HepG2 (cell line): Measurements from ENCODE around the gene BRPF1. TPM values are rescaled to one million over a fixed set of nuclear protein-coding genes. Genes with fewer than 3 reads are reported as not detected.

ENCODE experiments used
- FOXJ3 ChIP-seq: sonication (generic); formaldehyde crosslinking; IDR thresholded peaks from 2 replicates; pipeline ENCODE4 v1.4.0; 2020; ENCODE audit warnings: missing genetic modification reagents, mild to moderate bottlenecking, borderline replicate concordance
- FOXK2 ChIP-seq: fragments of 450-650 bp; IDR thresholded peaks from 2 replicates; pipeline ENCODE4 v1.6.1; 2016
- HMG20B ChIP-seq: conservative IDR thresholded peaks from 2 replicates; pipeline ENCODE4 v1.6.1; 2016; ENCODE audit warnings: missing genetic modification reagents, missing compliant biosample characterization
- TCF12 ChIP-seq, 2 experiments: fragments of 450-650 bp in 1 of 2; sonication (generic) in 1 of 2; formaldehyde crosslinking in 1 of 2; IDR thresholded peaks; 2 replicates each; pipeline versions ENCODE4 v1.6.1 to v1.8.0; 2017 to 2022; ENCODE audit warnings: antibody characterized with exemption in 1 of 2, mild to moderate bottlenecking in 1 of 2, missing genetic modification reagents in 1 of 2, moderate library complexity in 1 of 2
- ZBTB1 ChIP-seq: sonication (generic); formaldehyde crosslinking; IDR thresholded peaks from 2 replicates; pipeline ENCODE4 v1.4.0; 2020; ENCODE audit warnings: missing genetic modification reagents, borderline replicate concordance
- ZBTB40 ChIP-seq, 2 experiments: fragments of 450-650 bp in 1 of 2; sonication (generic) in 1 of 2; formaldehyde crosslinking in 1 of 2; IDR thresholded peaks; 2 replicates each; pipeline versions ENCODE4 v1.6.1 to v1.8.0; 2016 to 2022; ENCODE audit warnings: antibody characterized with exemption in 1 of 2, mild to moderate bottlenecking in 1 of 2, missing genetic modification reagents in 1 of 2
- ZNF281 ChIP-seq: sonication (generic); formaldehyde crosslinking; IDR thresholded peaks from 2 replicates; pipeline ENCODE4 v1.4.0; 2020; ENCODE audit warnings: missing genetic modification reagents, borderline replicate concordance
- ZNF552 ChIP-seq: sonication (generic); formaldehyde crosslinking; IDR thresholded peaks from 2 replicates; pipeline ENCODE4 v1.9.0; 2022; ENCODE audit warnings: missing genetic modification reagents, mild to moderate bottlenecking, borderline replicate concordance
- polyA plus RNA-seq, 8 experiments: library from polyadenylated mRNA; depleted of rRNA in 3 of 8; stranded (reverse) in 7 of 8; unstranded in 1 of 8; fragments of >200 nt; fragmentation: Illumina TruSeq in 4 of 8; extraction: Trizol in 4 of 8; gene quantifications; 2 replicates each; pipeline versions ENCODE4 v1.2.1 to v1.2.3, GENCODE V29; 2011 to 2016; ENCODE audit warnings: low read depth in 4 of 8, missing spikeins in 1 of 8, mixed read lengths in 1 of 8; ENCODE audit not compliant: insufficient read depth in 1 of 8
- total RNA-seq, 5 experiments: library from RNA; depleted of rRNA; stranded (reverse); fragments of >200 nt; fragmentation: Illumina TruSeq; extraction: Trizol; gene quantifications; 2 replicates each; pipeline ENCODE4 v1.2.3, GENCODE V29; 2016; ENCODE audit warnings: low read depth in 1 of 5
- TF ChIP-seq, protein P1 (sequence below): sonication (generic); formaldehyde crosslinking; IDR thresholded peaks from 2 replicates; pipeline ENCODE4 v1.4.0; 2020; ENCODE audit warnings: missing genetic modification reagents, borderline replicate concordance
- TF ChIP-seq, protein P2 (sequence below): sonication (generic); formaldehyde crosslinking; IDR thresholded peaks from 2 replicates; pipeline ENCODE4 v1.4.0; 2020; ENCODE audit warnings: missing genetic modification reagents

BRPF1 gene
- total and polyA plus RNA-seq, 2 of the 13 experiments (the other 11 are each of a cell fraction or from before 2014, with no cell fraction given), result 7.3 to 10.0 TPM

GRCh38 chr3:9749645-9750555 lies 18.4 kb downstream of the BRPF1 start, which contains the start of gene OGG1 (continued):
- no peak for TF ChIP-seq TCF12 (IDR thresholded peaks at IDR 0.05)
- no peak for TF ChIP-seq TCF12 (CRISPR knock-in tag; IDR thresholded peaks at IDR 0.05)
- TF ChIP-seq ZNF281 (CRISPR knock-in tag), result no peak
- no peak for TF ChIP-seq ZBTB40 (IDR thresholded peaks at IDR 0.05)
- TF ChIP-seq ZBTB40 (CRISPR knock-in tag; IDR thresholded peaks at IDR 0.05), result no peak
- TF ChIP-seq ZBTB1 (CRISPR knock-in tag), result no peak
- TF ChIP-seq FOXJ3, result no peak
- TF ChIP-seq, protein P1, sequence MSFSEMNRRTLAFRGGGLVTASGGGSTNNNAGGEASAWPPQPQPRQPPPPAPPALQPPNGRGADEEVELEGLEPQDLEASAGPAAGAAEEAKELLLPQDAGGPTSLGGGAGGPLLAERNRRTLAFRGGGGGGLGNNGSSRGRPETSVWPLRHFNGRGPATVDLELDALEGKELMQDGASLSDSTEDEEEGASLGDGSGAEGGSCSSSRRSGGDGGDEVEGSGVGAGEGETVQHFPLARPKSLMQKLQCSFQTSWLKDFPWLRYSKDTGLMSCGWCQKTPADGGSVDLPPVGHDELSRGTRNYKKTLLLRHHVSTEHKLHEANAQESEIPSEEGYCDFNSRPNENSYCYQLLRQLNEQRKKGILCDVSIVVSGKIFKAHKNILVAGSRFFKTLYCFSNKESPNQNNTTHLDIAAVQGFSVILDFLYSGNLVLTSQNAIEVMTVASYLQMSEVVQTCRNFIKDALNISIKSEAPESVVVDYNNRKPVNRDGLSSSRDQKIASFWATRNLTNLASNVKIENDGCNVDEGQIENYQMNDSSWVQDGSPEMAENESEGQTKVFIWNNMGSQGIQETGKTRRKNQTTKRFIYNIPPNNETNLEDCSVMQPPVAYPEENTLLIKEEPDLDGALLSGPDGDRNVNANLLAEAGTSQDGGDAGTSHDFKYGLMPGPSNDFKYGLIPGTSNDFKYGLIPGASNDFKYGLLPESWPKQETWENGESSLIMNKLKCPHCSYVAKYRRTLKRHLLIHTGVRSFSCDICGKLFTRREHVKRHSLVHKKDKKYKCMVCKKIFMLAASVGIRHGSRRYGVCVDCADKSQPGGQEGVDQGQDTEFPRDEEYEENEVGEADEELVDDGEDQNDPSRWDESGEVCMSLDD (CRISPR knock-in tag), result no peak
- no peak; the same call in 1 of the 2 replicates for TF ChIP-seq ZNF552 (CRISPR knock-in tag)
- no peak; the same call in 1 of the 2 replicates for TF ChIP-seq FOXK2
- TF ChIP-seq, protein P2, sequence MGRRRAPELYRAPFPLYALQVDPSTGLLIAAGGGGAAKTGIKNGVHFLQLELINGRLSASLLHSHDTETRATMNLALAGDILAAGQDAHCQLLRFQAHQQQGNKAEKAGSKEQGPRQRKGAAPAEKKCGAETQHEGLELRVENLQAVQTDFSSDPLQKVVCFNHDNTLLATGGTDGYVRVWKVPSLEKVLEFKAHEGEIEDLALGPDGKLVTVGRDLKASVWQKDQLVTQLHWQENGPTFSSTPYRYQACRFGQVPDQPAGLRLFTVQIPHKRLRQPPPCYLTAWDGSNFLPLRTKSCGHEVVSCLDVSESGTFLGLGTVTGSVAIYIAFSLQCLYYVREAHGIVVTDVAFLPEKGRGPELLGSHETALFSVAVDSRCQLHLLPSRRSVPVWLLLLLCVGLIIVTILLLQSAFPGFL, result no peak
- TF ChIP-seq HMG20B, result no peak
